HepG2 (cell line): ENCODE measurements around the gene DOCK2. TPM values are rescaled to one million over a fixed set of nuclear protein-coding genes. Genes with fewer than 3 reads are reported as not detected.

ENCODE experiments used
- ATAC-seq: fragments of 200-7000 bp; cut with Tn5 transposase; 3 replicates; pipeline ENCODE4 v1.9.1; 2020; ENCODE audit warnings: mild to moderate bottlenecking, moderate library complexity
- BruUV-seq: library from RNA; stranded (reverse); fragments of 400-500 nt; replicated peaks from 2 replicates; lab custom pipeline; 2021; lab: Mats Ljungman, UMichigan
- CTCF ChIA-PET: fragments of 300-600 bp; formaldehyde crosslinking; extraction: SDS; loops from one replicate; lab custom pipeline; 2021; ENCODE audit warnings: low total read pairs, inconsistent platforms, low intra/inter-chr PET ratio; lab: Yijun Ruan, JAX
- POLR2A ChIA-PET: fragments of 350-600 bp; sonication (Branson Sonifier 250); formaldehyde crosslinking; loops from one replicate; lab custom pipeline; 2020; ENCODE audit warnings: antibody characterized with exemption, inconsistent platforms; lab: Yijun Ruan, JAX
- DNase-seq: peaks from one replicate; pipeline ENCODE4 v3.0.0-alpha.2; 2015; ENCODE audit warnings: low spot score
- FAIRE-seq: peaks from 3 replicates; lab custom pipeline; 2011; peaks lifted over from hg19 to GRCh38; lab: Jason Lieb, UNC
- H2AFZ ChIP-seq: one replicate; pipeline ENCODE4 v1.6.1; 2011; ENCODE audit warnings: low read length, inconsistent platforms
- H3K27ac ChIP-seq: fragments of 300-600 bp; 3 replicates; pipeline ENCODE4 v1.8.0; 2011; ENCODE audit warnings: mixed run types, mild to moderate bottlenecking, mixed read lengths, low read length, inconsistent platforms; ENCODE audit not compliant: insufficient read depth; ENCODE audit errors: extremely low read length
- H3K27me3 ChIP-seq, 2 experiments: fragments of 200-600 bp in 1 of 2; 2 replicates in 1 of 2; 3 replicates in 1 of 2; pipeline versions ENCODE4 v1.6.0 to v1.8.0; 2011; ENCODE audit warnings: low read length in 2 of 2, mild to moderate bottlenecking in 2 of 2, moderate library complexity in 2 of 2, inconsistent platforms in 1 of 2; ENCODE audit not compliant: insufficient read depth in 2 of 2, control insufficient read depth in 1 of 2
- H3K36me3 ChIP-seq, 2 experiments: fragments of 200-600 bp in 1 of 2; replicated peaks in 1 of 2; 2 replicates in 1 of 2; 3 replicates in 1 of 2; pipeline versions ENCODE4 v1.5.1 to v1.8.0; 2011; ENCODE audit warnings: low read length in 2 of 2, inconsistent platforms in 1 of 2; ENCODE audit not compliant: insufficient read depth in 2 of 2, control insufficient read depth in 1 of 2
- H3K4me1 ChIP-seq: 2 replicates; pipeline ENCODE4 v1.5.1; 2012; ENCODE audit warnings: low read length, inconsistent platforms; ENCODE audit not compliant: insufficient read depth
- H3K4me2 ChIP-seq: 2 replicates; pipeline ENCODE4 v1.6.0; 2011; ENCODE audit warnings: low read depth, low read length, inconsistent platforms
- H3K4me3 ChIP-seq, 3 experiments: fragments of 200-600 bp in 1 of 3; sonication (generic), shearing (Covaris generic) in 1 of 3; replicated peaks in 1 of 3; 2 replicates each; pipeline ENCODE4 v1.5.1; 2011 to 2016; ENCODE audit warnings: low read length in 3 of 3, inconsistent platforms in 2 of 3, low read depth in 2 of 3, mild to moderate bottlenecking in 2 of 3, control low read depth in 1 of 3, mixed read lengths in 1 of 3; ENCODE audit not compliant: insufficient read depth in 1 of 3
- H3K79me2 ChIP-seq: one replicate; pipeline ENCODE4 v1.6.1; 2011; ENCODE audit warnings: low read length, inconsistent platforms; ENCODE audit not compliant: insufficient read depth
- H3K9ac ChIP-seq: 2 replicates; pipeline ENCODE4 v1.6.0; 2011; ENCODE audit warnings: mild to moderate bottlenecking, low read depth, low read length, inconsistent platforms; ENCODE audit not compliant: insufficient read depth
- H3K9me3 ChIP-seq: 2 replicates; pipeline ENCODE4 v1.5.1; 2012; ENCODE audit warnings: mild to moderate bottlenecking, low read length
- H4K20me1 ChIP-seq: 2 replicates; pipeline ENCODE4 v1.6.0; 2011; ENCODE audit warnings: inconsistent platforms, mild to moderate bottlenecking, low read length, moderate library complexity; ENCODE audit not compliant: insufficient read depth
- FOSL1 ChIP-seq: sonication (generic); formaldehyde crosslinking; IDR thresholded peaks from 2 replicates; pipeline ENCODE4 v1.9.0; 2021; ENCODE audit warnings: missing genetic modification reagents, borderline replicate concordance
- GLI4 ChIP-seq: sonication (generic); formaldehyde crosslinking; IDR thresholded peaks from 2 replicates; pipeline ENCODE4 v1.5.1; 2020; ENCODE audit warnings: missing genetic modification reagents, mild to moderate bottlenecking, moderate library complexity, borderline replicate concordance
- JUNB ChIP-seq: sonication (generic); formaldehyde crosslinking; IDR thresholded peaks from 2 replicates; pipeline ENCODE4 v1.8.0; 2022; ENCODE audit warnings: missing genetic modification reagents, mild to moderate bottlenecking, borderline replicate concordance
- LCORL ChIP-seq, 2 experiments: fragments of 450-650 bp in 1 of 2; sonication (generic) in 1 of 2; formaldehyde crosslinking in 1 of 2; IDR thresholded peaks; 2 replicates each; pipeline versions ENCODE4 v1.5.0 to v1.6.1; 2017 to 2020; ENCODE audit warnings: antibody characterized with exemption in 1 of 2, missing genetic modification reagents in 1 of 2
- NR1H2 ChIP-seq: sonication (generic); formaldehyde crosslinking; IDR thresholded peaks from 2 replicates; pipeline ENCODE4 v1.8.1; 2022; ENCODE audit warnings: low read depth, missing genetic modification reagents, borderline replicate concordance
- PCBP2 ChIP-seq: fragments of 200-400 bp; formaldehyde crosslinking; optimal IDR thresholded peaks from 2 replicates; pipeline ENCODE3; 2018; ENCODE audit warnings: low read length, low read depth; ENCODE audit not compliant: poor library complexity, severe bottlenecking
- RORA ChIP-seq: sonication (generic); formaldehyde crosslinking; IDR thresholded peaks from 2 replicates; pipeline ENCODE4 v1.5.0; 2020; ENCODE audit warnings: mild to moderate bottlenecking, missing genetic modification reagents, moderate library complexity
- ZBTB8A ChIP-seq: sonication (generic); formaldehyde crosslinking; IDR thresholded peaks from 2 replicates; pipeline ENCODE4 v1.4.0; 2020; ENCODE audit warnings: mild to moderate bottlenecking, low read depth, missing genetic modification reagents, borderline replicate concordance
- ZFP36L1 ChIP-seq: sonication (generic); formaldehyde crosslinking; IDR thresholded peaks from 2 replicates; pipeline ENCODE4 v1.8.0; 2022; ENCODE audit warnings: mild to moderate bottlenecking, missing genetic modification reagents, moderate library complexity
- ZHX1 ChIP-seq: sonication (generic); formaldehyde crosslinking; IDR thresholded peaks from 2 replicates; pipeline ENCODE4 v1.8.1; 2022; ENCODE audit warnings: low read depth, mild to moderate bottlenecking, missing genetic modification reagents
- ZNF660 ChIP-seq: sonication (generic); formaldehyde crosslinking; IDR thresholded peaks from 2 replicates; pipeline ENCODE4 v1.5.1; 2020; ENCODE audit warnings: mild to moderate bottlenecking, low read depth, missing genetic modification reagents, borderline replicate concordance
- WGBS: methylation state at CpG from one replicate; pipeline ENCODE4 v1.1.6; 2017; ENCODE audit warnings: low lambda C conversion rate; 5-methylcytosine and 5-hydroxymethylcytosine counted together
- in situ Hi-C: cut with HindIII; loops from 2 replicates; pipeline ENCODE4 v1.10.0; 2017; ENCODE audit warnings: low pct_unique_long_range_greater_than_20kb; ENCODE audit not compliant: extremely low pct_ligation_motif_present
- intact Hi-C: fragments of 100-400 bp; cut with micrococcal nuclease; formaldehyde crosslinking; loops from one replicate; pipeline ENCODE4 v1.10.0; 2022; ENCODE audit not compliant: unreplicated experiment
- polyA plus RNA-seq, 8 experiments: library from polyadenylated mRNA; depleted of rRNA in 3 of 8; stranded (reverse) in 7 of 8; unstranded in 1 of 8; fragments of >200 nt; fragmentation: Illumina TruSeq in 4 of 8; extraction: Trizol in 4 of 8; gene quantifications; 2 replicates each; pipeline versions ENCODE4 v1.2.1 to v1.2.3, GENCODE V29; 2011 to 2016; ENCODE audit warnings: low read depth in 4 of 8, missing spikeins in 1 of 8, mixed read lengths in 1 of 8; ENCODE audit not compliant: insufficient read depth in 1 of 8
- total RNA-seq, 5 experiments: library from RNA; depleted of rRNA; stranded (reverse); fragments of >200 nt; fragmentation: Illumina TruSeq; extraction: Trizol; gene quantifications; 2 replicates each; pipeline ENCODE4 v1.2.3, GENCODE V29; 2016; ENCODE audit warnings: low read depth in 1 of 5
- TF ChIP-seq, protein P1 (sequence below): sonication (generic); formaldehyde crosslinking; IDR thresholded peaks from 2 replicates; pipeline ENCODE4 v1.4.0; 2020; ENCODE audit warnings: missing genetic modification reagents, borderline replicate concordance
- TF ChIP-seq, protein P2 (sequence below): sonication (generic); formaldehyde crosslinking; IDR thresholded peaks from 2 replicates; pipeline ENCODE4 v1.4.0; 2020; ENCODE audit warnings: low read depth, mild to moderate bottlenecking, missing genetic modification reagents

DOCK2 gene
- total and polyA plus RNA-seq, 2 of the 13 experiments (the other 11 are each of a cell fraction or from before 2014, with no cell fraction given): not detected

- no peaks in the 10 kb centered on the region for H3K36me3 ChIP-seq
- 61% methylated on average over 4 of the region's 5 CpGs for WGBS
- no peaks in the 10 kb centered on the region for H4K20me1 ChIP-seq
- ATAC-seq (no peak), DNase-seq (no peak), FAIRE-seq (no peak)
- no peaks in the 10 kb centered on the region for H3K9me3 ChIP-seq
- H3K79me2 ChIP-seq: no peaks in the 10 kb centered on the region
- no peak overlapping the region for H3K27ac ChIP-seq
- in situ Hi-C loops: no loop called here
- no peaks in the 10 kb centered on the region for H3K27me3 ChIP-seq
- POLR2A ChIA-PET: no interaction called here
- no peak overlapping the region for H2AFZ ChIP-seq
- no peak overlapping the region for H3K4me2 ChIP-seq
- CTCF ChIA-PET: no interaction called here
- no peak overlapping the region for H3K9ac ChIP-seq
- H3K4me3 ChIP-seq: no peak overlapping the region
- no peaks in the 10 kb centered on the region for H3K4me1 ChIP-seq
- intact Hi-C loops: no loop called here
- no TSS peak for BruUV-seq
- TF ChIP-seq LCORL (IDR thresholded peaks at IDR 0.05) (no peak), LCORL (CRISPR knock-in tag; IDR thresholded peaks at IDR 0.05) (no peak), JUNB (CRISPR knock-in tag) (no peak), PCBP2 (no peak), NR1H2 (no peak), FOSL1 (CRISPR knock-in tag) (no peak), ZBTB8A (CRISPR knock-in tag) (no peak), ZFP36L1 (no peak), RORA (CRISPR knock-in tag) (no peak), GLI4 (CRISPR knock-in tag) (no peak), ZNF660 (no peak), ZHX1 (no peak)
- TF ChIP-seq, protein P1, sequence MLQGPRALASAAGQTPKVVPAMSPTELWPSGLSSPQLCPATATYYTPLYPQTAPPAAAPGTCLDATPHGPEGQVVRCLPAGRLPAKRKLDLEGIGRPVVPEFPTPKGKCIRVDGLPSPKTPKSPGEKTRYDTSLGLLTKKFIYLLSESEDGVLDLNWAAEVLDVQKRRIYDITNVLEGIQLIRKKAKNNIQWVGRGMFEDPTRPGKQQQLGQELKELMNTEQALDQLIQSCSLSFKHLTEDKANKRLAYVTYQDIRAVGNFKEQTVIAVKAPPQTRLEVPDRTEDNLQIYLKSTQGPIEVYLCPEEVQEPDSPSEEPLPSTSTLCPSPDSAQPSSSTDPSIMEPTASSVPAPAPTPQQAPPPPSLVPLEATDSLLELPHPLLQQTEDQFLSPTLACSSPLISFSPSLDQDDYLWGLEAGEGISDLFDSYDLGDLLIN (CRISPR knock-in tag): no peak
- TF ChIP-seq, protein P2, sequence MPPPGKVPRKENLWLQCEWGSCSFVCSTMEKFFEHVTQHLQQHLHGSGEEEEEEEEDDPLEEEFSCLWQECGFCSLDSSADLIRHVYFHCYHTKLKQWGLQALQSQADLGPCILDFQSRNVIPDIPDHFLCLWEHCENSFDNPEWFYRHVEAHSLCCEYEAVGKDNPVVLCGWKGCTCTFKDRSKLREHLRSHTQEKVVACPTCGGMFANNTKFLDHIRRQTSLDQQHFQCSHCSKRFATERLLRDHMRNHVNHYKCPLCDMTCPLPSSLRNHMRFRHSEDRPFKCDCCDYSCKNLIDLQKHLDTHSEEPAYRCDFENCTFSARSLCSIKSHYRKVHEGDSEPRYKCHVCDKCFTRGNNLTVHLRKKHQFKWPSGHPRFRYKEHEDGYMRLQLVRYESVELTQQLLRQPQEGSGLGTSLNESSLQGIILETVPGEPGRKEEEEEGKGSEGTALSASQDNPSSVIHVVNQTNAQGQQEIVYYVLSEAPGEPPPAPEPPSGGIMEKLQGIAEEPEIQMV (CRISPR knock-in tag): no peak
Observed at GRCh38 chr5:169650701-169651331, 13.7 kb downstream of the DOCK2 start.
